GM12891 (cell line): Measurements from ENCODE around the gene CYFIP1.

Source experiments
- PAX5 ChIP-seq: IDR thresholded peaks from 2 replicates; pipeline ENCODE4 v1.6.1; 2011; ENCODE audit warnings: low read length, moderate library complexity, mild to moderate bottlenecking; ENCODE audit not compliant: insufficient read depth, severe bottlenecking
- POLR2A ChIP-seq: IDR thresholded peaks from 2 replicates; pipeline ENCODE4 v1.6.1; 2011; ENCODE audit warnings: low read depth, low read length, control low read depth
- POLR2AphosphoS5 ChIP-seq: IDR thresholded peaks from 2 replicates; pipeline ENCODE4 v1.6.1; 2011; ENCODE audit warnings: low read depth, low read length, control low read depth
- TAF1 ChIP-seq: IDR thresholded peaks from 2 replicates; pipeline ENCODE4 v1.6.1; 2011; ENCODE audit warnings: low read depth, low read length, control low read depth

GRCh38 chr15:22883196-22883595, 97.0 kb downstream of the CYFIP1 start:
- TF ChIP-seq POLR2A, result no peak
- no peak for TF ChIP-seq POLR2AphosphoS5
- TF ChIP-seq PAX5, result no peak
- TF ChIP-seq TAF1, result no peak
